ENCODE results near the gene C10orf143.
"Not testable (repeated sequence)": the region's sequence is repeated elsewhere in the genome, so short reads cannot be mapped to it uniquely, and the experiment has no call there.

Gene C10orf143

GRCh38 chr10:130024779-130025325 is 85.8 kb downstream of the C10orf143 start:
- no peaks in the 10 kb centered on the region for H3K9me3 ChIP-seq (ENCODE audit: control insufficient read depth, insufficient read depth, low read length)
- WGBS (ENCODE audit: insufficient coverage, insufficient read length): no CpG with 5 or more reads among the region's 12 CpGs
- H3K36me3 ChIP-seq (ENCODE audit: control insufficient read depth, insufficient read depth, low read length): no peaks in the 10 kb centered on the region
- H3K27ac ChIP-seq (ENCODE audit: low read length): no peak overlapping the region
- H3K4me1 ChIP-seq (ENCODE audit: control insufficient read depth, insufficient read depth, low read length): no peaks in the 10 kb centered on the region; the same call in 1 of the 2 replicates
- H3K4me3 ChIP-seq (ENCODE audit: low read length): no peak overlapping the region
- no peak for DNase-seq (ENCODE audit: low read depth, low spot score)
- H3K27me3 ChIP-seq (ENCODE audit: control insufficient read depth, insufficient read depth, low read length): no peaks in the 10 kb centered on the region

- no CpG with 5 or more reads among the region's 8 CpGs for whole genome bisulfite sequencing (ENCODE audit: insufficient coverage, insufficient read length)
- not testable (repeated sequence) for H3K27me3 ChIP-seq (ENCODE audit: control insufficient read depth, insufficient read depth, low read length); H3K4me3 ChIP-seq (ENCODE audit: low read length); H3K36me3 ChIP-seq (ENCODE audit: control insufficient read depth, insufficient read depth, low read length); H3K9me3 ChIP-seq (ENCODE audit: control insufficient read depth, insufficient read depth, low read length); H3K27ac ChIP-seq (ENCODE audit: low read length); H3K4me1 ChIP-seq (ENCODE audit: control insufficient read depth, insufficient read depth, low read length); DNase-seq (ENCODE audit: low read depth, low spot score)
These were observed 86.3 kb downstream of the C10orf143 start for GRCh38 chr10:130024326-130024725.

DNA sequence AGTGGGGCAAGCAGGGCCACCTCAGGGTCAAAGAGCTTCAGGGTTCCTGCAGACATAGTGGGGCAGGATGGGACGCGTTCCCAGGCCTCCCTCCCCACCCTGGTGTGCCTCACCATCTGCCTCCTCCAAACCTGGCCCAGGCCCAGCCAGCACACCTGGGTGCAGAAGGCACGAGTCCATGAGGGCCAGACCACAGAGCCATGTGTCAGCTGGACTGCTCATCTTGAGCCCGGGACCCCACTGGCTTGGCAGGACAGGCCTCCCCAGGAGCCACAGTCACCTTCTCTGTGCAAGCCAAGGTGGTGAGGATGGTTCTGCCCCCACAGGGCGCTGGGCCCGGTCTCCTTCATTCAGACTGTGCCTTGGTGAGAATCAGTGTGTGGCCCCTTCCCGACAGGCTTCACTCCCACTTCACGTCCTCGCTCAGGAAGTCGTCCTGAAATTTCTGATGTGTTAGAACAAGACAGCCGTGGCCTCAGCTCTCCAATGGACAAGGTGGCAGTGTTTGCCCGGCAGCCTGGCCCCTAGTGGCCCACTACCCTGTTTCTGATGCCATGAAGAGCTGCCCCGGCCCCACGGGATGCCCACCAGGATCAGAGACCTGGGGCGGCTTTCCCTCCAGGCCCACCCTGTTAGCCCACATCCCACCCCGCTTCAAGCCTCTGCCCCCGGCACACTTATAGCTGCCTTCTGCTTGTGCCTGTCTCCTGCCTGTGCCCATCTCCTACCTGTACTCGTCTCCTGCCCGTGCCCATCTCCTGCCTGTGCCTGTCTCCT is 87.0 kb downstream of the C10orf143 start:
- Histone ChIP-seq H3K36me3 (ENCODE audit: control insufficient read depth, insufficient read depth, low read length) (no peaks in the 10 kb centered on the region), H3K27me3 (ENCODE audit: control insufficient read depth, insufficient read depth, low read length) (no peaks in the 10 kb centered on the region), H3K27ac (ENCODE audit: low read length) (no peak overlapping the region), H3K9me3 (ENCODE audit: control insufficient read depth, insufficient read depth, low read length) (no peaks in the 10 kb centered on the region), H3K4me1 (ENCODE audit: control insufficient read depth, insufficient read depth, low read length) (no peaks in the 10 kb centered on the region; the same call in 1 of the 2 replicates), H3K4me3 (ENCODE audit: low read length) (no peak overlapping the region)
- WGBS (ENCODE audit: insufficient coverage, insufficient read length): no CpG with 5 or more reads among the region's 19 CpGs
- DNase-seq (ENCODE audit: low read depth, low spot score): no peak

GRCh38 chr10:130022511-130023299 is 87.9 kb downstream of the C10orf143 start:
- Histone ChIP-seq H3K4me1 (ENCODE audit: control insufficient read depth, insufficient read depth, low read length) (no peaks in the 10 kb centered on the region; the same call in 1 of the 2 replicates), H3K36me3 (ENCODE audit: control insufficient read depth, insufficient read depth, low read length) (no peaks in the 10 kb centered on the region), H3K4me3 (ENCODE audit: low read length) (no peak overlapping the region), H3K27ac (ENCODE audit: low read length) (no peak overlapping the region), H3K27me3 (ENCODE audit: control insufficient read depth, insufficient read depth, low read length) (no peaks in the 10 kb centered on the region), H3K9me3 (ENCODE audit: control insufficient read depth, insufficient read depth, low read length) (no peaks in the 10 kb centered on the region)
- no CpG with 5 or more reads among the region's 28 CpGs for WGBS (ENCODE audit: insufficient coverage, insufficient read length)
- DNase-seq (ENCODE audit: low read depth, low spot score): no peak

- Histone ChIP-seq H3K27me3 (ENCODE audit: control insufficient read depth, insufficient read depth, low read length) (no peaks in the 10 kb centered on the region), H3K27ac (ENCODE audit: low read length) (no peak overlapping the region), H3K4me1 (ENCODE audit: control insufficient read depth, insufficient read depth, low read length) (no peaks in the 10 kb centered on the region; the same call in 1 of the 2 replicates), H3K4me3 (ENCODE audit: low read length) (no peak overlapping the region), H3K36me3 (ENCODE audit: control insufficient read depth, insufficient read depth, low read length) (no peaks in the 10 kb centered on the region), H3K9me3 (ENCODE audit: control insufficient read depth, insufficient read depth, low read length) (no peaks in the 10 kb centered on the region)
- no peak for DNase-seq (ENCODE audit: low read depth, low spot score)
- no CpG with 5 or more reads among the region's 6 CpGs for WGBS (ENCODE audit: insufficient coverage, insufficient read length)
These were observed 88.5 kb downstream of the C10orf143 start for GRCh38 chr10:130022086-130022485.

DNA sequence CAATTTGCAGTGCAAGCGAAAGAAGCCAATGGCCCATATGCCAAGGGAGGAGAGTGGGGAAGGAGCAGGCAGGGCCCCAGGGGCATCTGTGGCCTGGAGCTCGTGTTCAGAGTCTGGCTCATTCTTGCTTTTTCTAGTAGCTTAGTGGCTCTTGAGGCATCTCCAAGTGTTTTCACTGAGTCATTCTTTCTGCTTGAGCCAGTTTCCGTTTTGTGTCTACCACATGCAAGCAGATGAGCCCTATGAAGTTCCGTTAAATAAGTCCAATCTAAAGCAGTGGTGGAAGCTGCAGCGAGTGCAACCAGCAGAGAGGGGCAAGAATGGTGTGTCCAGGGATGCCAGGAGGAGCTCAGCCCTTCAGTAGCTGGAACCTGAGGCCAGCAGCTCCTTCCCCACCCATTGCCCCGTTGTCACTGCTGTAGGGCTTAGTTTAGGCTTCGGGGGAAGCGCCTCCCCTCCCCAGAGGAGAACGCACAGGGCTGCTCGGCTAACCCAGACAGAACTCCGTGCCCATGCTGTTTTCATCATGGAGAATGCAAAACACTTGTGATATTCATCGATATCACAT is 89.2 kb downstream of the C10orf143 start:
- no peaks in the 10 kb centered on the region for H3K36me3 ChIP-seq (ENCODE audit: control insufficient read depth, insufficient read depth, low read length)
- no peaks in the 10 kb centered on the region for H3K4me1 ChIP-seq (ENCODE audit: control insufficient read depth, insufficient read depth, low read length)
- no peak overlapping the region for H3K27ac ChIP-seq (ENCODE audit: low read length)
- H3K9me3 ChIP-seq (ENCODE audit: control insufficient read depth, insufficient read depth, low read length): no peaks in the 10 kb centered on the region
- no CpG with 5 or more reads among the region's 12 CpGs for WGBS (ENCODE audit: insufficient coverage, insufficient read length)
- H3K27me3 ChIP-seq (ENCODE audit: control insufficient read depth, insufficient read depth, low read length): no peaks in the 10 kb centered on the region
- no peak for DNase-seq (ENCODE audit: low read depth, low spot score)
- no peak overlapping the region for H3K4me3 ChIP-seq (ENCODE audit: low read length)

GRCh38 chr10:130020651-130021382 is 89.8 kb downstream of the C10orf143 start:
- DNase-seq (ENCODE audit: low read depth, low spot score): no peak
- H3K27me3 ChIP-seq (ENCODE audit: control insufficient read depth, insufficient read depth, low read length): no peaks in the 10 kb centered on the region
- no CpG with 5 or more reads among the region's 19 CpGs for WGBS (ENCODE audit: insufficient coverage, insufficient read length)
- no peaks in the 10 kb centered on the region for H3K9me3 ChIP-seq (ENCODE audit: control insufficient read depth, insufficient read depth, low read length)
- H3K4me1 ChIP-seq (ENCODE audit: control insufficient read depth, insufficient read depth, low read length): no peaks in the 10 kb centered on the region
- no peak overlapping the region for H3K4me3 ChIP-seq (ENCODE audit: low read length)
- H3K27ac ChIP-seq (ENCODE audit: low read length): no peak overlapping the region
- H3K36me3 ChIP-seq (ENCODE audit: control insufficient read depth, insufficient read depth, low read length): no peaks in the 10 kb centered on the region

DNA sequence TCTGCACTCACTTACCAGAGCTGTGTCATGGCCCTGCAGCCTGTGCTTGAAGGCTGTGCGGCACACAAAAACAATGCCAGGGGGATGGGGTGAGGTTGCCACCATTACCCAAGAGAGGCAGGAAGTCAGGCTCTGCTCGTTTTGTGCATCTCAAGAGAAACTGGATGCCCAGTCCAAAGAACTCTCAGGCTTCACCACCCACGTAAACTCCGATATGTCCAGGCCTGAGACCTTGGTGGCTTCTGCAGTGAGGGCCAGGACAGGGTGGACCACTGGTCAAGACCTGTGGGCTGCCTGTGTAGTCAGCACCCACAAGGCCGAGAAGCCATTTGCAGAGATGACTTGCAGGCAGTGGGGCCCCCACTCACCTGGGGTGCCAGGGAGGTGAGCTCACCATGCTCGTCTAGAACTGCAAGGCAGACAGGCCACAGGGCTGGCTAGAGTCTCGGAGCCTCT is 91.9 kb downstream of the C10orf143 start:
- WGBS (ENCODE audit: insufficient coverage, insufficient read length): no CpG with 5 or more reads among the region's 7 CpGs

DNA sequence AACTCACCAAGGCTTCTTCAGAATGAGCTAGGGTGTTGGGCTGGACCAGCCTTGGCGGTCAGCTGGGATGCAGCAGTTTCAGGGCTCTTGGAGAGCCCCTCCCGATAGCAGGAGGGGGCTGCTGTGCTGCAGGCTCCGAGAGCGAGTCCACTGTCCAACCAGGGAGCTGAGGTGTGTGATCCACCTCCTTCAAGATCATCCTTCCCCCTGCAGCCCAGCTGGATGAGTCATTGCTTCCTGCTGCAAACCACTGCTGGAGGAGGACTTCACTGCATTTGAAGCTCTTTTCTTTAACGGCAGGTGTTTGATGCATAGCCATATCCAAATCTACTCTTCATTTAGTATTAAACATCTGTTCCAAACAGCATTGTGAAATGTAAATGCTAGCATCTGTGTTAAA is 92.4 kb downstream of the C10orf143 start:
- no CpG with 5 or more reads among the region's 5 CpGs for WGBS (ENCODE audit: insufficient coverage, insufficient read length)
- H3K36me3 ChIP-seq (ENCODE audit: control insufficient read depth, insufficient read depth, low read length): no peaks in the 10 kb centered on the region
- no peaks in the 10 kb centered on the region for H3K4me1 ChIP-seq (ENCODE audit: control insufficient read depth, insufficient read depth, low read length)
- H3K27me3 ChIP-seq (ENCODE audit: control insufficient read depth, insufficient read depth, low read length): no peaks in the 10 kb centered on the region
- H3K27ac ChIP-seq (ENCODE audit: low read length): no peak overlapping the region
- H3K9me3 ChIP-seq (ENCODE audit: control insufficient read depth, insufficient read depth, low read length): no peaks in the 10 kb centered on the region
- H3K4me3 ChIP-seq (ENCODE audit: low read length): no peak overlapping the region
- DNase-seq (ENCODE audit: low read depth, low spot score): no peak

More for the DNA sequence above, 91.9 kb downstream of the C10orf143 start:
- no peak for DNase-seq (ENCODE audit: low read depth, low spot score)
- Histone ChIP-seq H3K27ac (ENCODE audit: low read length) (no peak overlapping the region), H3K27me3 (ENCODE audit: control insufficient read depth, insufficient read depth, low read length) (no peaks in the 10 kb centered on the region), H3K36me3 (ENCODE audit: control insufficient read depth, insufficient read depth, low read length) (no peaks in the 10 kb centered on the region), H3K9me3 (ENCODE audit: control insufficient read depth, insufficient read depth, low read length) (no peaks in the 10 kb centered on the region), H3K4me1 (ENCODE audit: control insufficient read depth, insufficient read depth, low read length) (no peaks in the 10 kb centered on the region), H3K4me3 (ENCODE audit: low read length) (no peak overlapping the region)

GRCh38 chr10:130017631-130018022 is 93.0 kb downstream of the C10orf143 start:
- H3K36me3 ChIP-seq (ENCODE audit: control insufficient read depth, insufficient read depth, low read length): no peaks in the 10 kb centered on the region
- H3K4me1 ChIP-seq (ENCODE audit: control insufficient read depth, insufficient read depth, low read length): no peaks in the 10 kb centered on the region
- DNase-seq (ENCODE audit: low read depth, low spot score): no peak
- H3K9me3 ChIP-seq (ENCODE audit: control insufficient read depth, insufficient read depth, low read length): no peaks in the 10 kb centered on the region
- H3K4me3 ChIP-seq (ENCODE audit: low read length): no peak overlapping the region
- no peaks in the 10 kb centered on the region for H3K27me3 ChIP-seq (ENCODE audit: control insufficient read depth, insufficient read depth, low read length)
- H3K27ac ChIP-seq (ENCODE audit: low read length): no peak overlapping the region
- no CpG with 5 or more reads among the region's 13 CpGs for WGBS (ENCODE audit: insufficient coverage, insufficient read length)
